HG03135 (cell line): ENCODE results near the gene BACH1.
"Not testable (repeated sequence)": the region's sequence is repeated elsewhere in the genome, so short reads cannot be mapped to it uniquely, and the experiment has no call there.

Experiments used
- ATAC-seq: cut with Tn5 transposase; IDR thresholded peaks from one replicate; pipeline ENCODE4 v1.9.1; 2021; ENCODE audit warnings: mild to moderate bottlenecking, moderate library complexity; ENCODE audit not compliant: unreplicated experiment

Gene BACH1

DNA sequence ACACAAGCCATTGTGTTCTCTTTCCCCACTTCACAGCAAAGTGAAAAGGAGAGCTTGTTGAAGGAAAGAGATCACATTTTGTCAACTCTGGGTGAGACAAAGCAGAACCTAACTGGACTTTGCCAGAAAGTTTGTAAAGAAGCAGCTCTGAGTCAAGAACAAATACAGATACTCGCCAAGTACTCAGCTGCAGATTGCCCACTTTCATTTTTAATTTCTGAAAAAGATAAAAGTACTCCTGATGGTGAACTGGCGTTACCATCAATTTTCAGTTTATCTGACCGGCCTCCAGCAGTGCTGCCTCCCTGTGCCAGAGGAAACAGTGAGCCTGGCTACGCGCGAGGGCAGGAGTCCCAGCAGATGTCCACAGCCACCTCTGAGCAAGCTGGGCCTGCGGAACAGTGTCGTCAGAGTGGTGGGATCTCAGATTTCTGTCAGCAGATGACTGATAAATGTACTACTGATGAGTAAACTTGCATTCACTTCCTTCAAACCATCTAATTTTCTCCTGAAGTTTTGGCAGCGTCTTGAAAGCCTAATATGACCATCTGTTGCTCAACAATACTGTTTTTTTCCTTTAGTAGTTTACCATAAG is 43.7 kb downstream of the BACH1 start:
- no peak for ATAC-seq

DNA sequence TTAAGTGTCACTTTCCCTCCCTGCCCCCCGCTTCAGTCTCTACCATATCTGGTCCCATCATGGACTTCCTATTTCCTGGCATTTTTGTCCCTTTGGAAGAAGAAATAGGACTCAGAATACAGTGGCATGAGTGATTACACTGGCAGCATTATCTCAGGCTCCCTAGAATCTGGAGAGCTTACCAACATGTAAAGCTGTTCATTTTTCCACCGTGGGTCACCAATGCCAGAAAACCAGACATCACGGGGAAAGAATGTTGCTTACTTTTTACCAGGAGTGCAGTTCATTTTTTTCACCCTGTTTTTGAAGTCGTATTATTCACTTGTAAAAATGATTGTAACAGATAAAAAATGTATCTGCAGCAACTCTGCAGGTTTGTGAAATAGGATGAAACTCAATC is 44.8 kb downstream of the BACH1 start:
- no peak for ATAC-seq

DNA sequence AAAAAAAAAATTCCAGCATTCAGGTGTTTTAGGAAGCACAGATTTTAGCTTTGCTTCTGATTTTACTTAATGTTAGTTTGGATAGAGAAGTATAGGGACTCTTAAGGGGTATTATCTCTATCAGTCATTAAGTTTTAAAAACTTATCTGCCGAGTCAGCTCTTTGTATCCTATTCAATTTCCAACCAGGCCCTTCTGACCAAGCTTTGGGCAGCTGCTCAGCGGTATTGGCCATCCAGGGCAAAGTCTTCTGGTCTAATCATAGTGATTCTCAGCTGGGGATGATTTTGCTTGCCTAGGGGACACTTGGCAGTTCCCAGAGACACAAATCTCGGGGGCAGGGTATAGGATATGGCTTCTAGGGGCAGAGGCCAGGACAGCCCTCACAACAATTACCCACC is 47.6 kb downstream of the BACH1 start:
- ATAC-seq, result no peak

DNA sequence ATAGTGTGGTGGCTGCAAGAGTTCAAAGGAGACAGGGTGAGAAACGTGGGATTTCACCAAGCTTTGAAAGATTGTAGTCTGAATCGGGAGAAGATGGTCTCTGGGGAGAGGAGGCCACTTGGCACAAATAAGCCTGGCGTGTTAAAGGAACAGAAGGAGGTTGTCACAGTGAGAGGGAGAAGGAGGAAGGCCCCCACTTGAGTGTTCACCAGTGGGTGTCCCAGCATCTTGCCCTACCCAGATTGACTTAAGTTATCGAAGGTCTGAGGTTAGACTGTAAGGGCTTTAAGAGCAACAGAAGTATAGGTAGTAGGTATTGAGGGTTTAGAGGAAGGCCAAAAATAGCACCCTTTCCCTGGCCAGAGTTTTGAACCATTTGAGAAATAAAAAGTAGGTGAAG is 48.0 kb downstream of the BACH1 start:
- no peak for ATAC-seq

DNA sequence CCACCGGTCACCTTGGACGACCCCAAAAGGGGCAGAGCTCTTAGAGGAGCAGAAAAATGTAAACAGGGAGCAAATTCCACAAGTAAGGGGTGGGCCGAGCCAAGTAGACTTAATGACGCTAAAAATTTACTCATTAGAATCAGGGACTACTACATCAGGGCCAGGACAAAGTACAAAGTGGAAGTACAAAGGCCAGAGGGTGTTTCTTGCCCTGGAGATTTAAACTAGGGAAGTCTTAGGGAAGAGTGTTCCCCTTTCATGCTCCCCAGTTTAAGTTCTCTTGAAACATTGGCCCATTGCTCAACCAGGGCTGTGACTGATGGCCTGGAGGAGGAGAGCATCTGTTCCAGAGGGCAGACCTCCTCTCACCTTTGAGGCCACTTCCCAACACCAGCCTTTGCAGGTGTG is 48.6 kb downstream of the BACH1 start:
- no peak for ATAC-seq

DNA sequence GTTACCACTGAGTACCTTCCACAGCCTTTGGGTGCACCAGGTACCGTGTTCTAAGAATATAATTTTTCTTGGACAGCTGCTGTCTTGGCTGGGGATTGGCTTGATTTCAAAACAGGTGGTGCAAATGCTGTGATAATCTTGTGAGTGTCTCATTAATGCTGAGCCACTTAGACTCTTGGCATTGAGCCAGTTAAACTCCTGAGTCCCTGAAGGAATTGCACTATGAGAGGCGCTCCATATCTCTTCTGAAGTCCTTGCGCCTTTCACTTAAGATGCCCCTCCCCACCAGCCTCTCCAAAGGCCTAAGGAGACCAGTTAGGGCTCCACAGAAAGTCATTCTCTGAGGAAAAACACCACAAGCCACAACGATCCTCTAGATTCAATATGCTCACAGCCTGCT is 51.0 kb downstream of the BACH1 start:
- ATAC-seq, result no peak

DNA sequence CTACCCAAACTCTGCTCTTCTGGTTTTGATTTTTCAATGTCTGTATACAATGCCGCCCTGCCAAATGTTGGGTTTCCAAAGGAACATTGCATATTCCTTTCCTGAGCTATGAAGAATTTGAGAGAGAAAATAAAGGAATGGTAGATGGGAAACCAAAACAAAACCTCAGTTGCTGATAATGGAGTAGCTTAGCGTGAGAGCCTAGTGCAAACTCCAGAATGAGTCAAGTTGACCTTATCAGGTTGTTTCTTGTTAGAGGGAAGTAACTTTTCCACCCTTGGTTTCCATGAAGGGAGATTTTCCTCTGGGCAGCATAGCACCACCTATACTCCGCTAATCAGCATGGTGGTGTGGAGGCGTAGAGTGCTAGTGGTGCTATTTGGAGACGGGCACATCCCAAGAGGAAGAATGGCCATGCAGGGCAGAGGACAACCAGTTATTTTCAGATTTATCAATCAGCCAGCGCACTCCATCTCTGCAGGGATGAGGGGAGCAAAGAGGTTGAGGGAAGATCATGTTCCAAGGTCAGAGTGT is 51.6 kb downstream of the BACH1 start:
- no peak for ATAC-seq

DNA sequence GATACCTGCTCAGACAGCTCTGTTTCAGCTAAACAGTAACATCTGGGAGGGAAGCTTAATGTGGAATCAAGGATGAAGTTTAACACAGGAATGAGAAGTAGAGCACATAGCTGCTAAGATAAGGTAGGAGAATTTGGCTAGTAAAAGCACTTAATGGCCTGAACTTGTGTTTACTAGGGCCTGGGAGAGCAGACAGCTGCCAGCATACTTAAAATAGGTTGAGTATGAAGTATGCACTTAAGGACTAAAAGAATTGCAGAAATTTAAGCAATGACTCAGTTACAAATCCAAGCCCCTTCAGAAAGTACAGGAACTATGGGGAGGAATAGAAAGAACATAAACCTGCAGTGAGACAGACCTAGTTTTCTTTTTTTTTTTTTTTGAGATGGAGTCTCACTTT is 53.0 kb downstream of the BACH1 start:
- no peak for ATAC-seq

DNA sequence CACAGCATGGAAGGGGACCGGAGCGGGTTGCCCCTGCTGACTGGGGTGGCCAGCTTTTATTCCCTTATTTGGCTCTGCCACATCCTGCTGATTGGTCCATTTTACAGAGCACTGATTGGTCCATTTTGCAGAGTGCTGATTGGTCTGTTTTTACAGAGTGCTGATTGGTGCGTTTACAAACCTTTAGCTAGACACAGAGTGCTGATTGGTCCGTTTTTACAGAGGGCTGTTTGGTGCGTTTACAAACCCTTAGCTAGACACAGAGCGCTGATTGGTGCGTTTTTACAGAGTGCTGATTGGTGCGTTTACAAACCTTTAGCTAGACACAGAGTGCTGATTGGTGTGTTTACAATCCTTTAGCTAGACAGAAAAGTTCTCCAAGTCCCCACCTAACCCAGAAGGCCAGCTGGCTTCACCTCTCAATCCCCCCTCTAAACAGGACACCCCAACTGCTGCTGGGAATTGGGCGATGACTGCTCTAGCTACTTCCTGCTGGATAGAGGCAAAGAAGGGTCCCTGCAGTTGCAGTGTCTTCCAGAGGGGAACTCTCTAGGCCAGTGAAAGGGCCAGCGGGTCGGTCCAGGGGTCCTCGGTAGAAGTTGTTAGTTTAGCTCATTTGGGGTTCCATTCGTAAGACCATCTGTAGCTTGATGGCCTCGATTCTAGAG is 56.5 kb downstream of the BACH1 start:
- ATAC-seq, result not testable (repeated sequence)

DNA sequence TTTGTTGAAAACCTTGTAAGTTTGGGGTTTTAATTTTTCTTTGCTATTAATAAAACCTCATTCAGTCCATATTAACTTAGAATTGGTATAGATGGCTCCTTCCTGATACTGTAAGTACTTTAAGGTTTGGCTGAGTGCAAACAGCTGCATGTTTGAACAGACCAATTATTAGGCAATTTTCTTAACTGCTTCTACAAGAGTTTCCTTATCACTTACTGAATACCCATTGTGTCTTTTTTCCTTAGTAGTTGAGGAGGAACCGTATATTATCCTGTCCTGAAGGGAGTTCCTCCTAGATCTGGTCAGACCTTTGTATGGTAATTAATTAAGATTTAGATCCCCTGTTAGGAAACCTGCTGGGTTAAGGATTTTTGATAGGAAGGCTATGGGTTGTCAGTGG is 57.6 kb downstream of the BACH1 start:
- ATAC-seq, result not testable (repeated sequence)

DNA sequence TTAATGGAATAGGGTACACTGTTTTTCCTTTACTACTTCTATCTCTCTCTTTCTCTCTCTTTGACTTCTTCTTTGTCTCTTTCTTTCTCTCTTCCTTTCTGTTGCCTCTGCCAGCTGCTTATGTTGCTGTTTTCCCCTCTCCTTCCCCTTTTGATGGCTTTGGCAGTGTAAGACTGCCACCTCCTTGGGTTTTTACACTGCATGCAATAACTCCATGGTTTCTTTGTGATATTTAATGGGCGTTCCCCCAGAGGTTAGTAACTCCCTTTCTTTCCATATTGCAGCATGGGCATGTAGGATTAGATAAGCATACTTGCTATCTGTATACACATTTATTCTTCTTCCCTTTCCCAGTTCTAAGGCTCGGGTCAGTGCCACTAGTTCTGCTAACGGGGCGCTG is 58.1 kb downstream of the BACH1 start:
- ATAC-seq, result not testable (repeated sequence)

DNA sequence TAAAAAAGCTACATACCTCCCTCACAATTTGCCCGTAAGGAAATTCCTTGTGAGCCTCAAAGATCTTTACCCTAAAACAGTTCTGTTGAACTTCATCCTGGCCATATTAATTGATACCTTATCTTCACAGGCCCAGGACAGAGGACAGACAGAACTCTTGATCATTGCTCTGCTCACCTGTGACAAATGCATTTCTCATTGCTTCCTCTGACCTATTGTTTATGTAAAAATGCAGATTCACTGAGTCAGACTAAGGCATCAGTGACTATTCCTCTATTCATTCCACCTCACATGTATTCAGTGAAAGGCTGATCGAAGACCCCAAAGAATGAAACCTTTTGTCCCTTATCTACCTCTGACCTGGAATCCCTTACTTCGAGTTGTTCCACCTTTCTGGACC is 61.0 kb downstream of the BACH1 start:
- no peak for ATAC-seq

DNA sequence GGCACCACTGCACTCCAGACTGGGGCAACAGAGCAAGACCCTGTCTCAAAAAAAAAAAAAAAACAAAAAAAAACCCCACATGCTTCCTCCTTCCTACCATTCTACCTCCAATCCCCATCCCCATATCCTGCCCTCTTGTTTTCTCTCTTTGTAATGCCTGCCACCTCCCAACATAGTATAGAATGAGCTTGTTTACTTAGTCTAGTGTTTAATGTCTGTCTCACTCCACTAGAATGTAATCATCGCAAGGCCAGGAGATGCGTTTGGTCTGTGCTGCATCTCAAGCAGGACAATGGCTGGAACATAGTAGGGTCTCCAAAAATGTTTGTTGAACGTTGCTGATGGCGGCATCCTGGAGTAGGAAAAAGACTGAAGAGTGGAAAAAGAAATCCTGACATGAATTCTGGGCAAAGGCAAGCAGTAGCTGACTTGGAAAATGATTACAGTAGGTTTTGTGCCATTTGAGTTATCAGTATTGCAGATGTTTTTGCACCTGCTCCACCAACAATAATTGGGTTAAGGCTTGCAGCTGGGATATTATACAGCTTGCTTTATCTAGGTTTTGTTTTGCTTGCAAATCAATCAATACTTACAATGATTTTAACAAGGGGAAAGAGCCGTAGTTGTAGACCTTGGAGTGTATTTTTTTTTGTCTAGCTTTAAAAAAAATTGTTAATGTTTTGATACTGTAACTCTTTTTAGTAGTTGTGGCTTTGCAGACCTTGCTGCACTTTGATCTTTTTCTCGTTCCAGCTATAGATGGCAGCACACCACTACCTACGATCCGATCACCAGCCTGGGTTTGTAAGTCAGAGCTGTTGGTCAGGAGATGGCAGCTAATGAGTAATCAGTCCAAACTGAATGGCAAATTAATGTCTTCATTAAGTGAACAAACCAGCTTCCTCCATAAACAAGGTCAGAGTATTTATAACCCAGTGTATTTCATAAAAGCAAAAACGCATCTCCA is 62.4 kb downstream of the BACH1 start:
- ATAC-seq, result no peak

DNA sequence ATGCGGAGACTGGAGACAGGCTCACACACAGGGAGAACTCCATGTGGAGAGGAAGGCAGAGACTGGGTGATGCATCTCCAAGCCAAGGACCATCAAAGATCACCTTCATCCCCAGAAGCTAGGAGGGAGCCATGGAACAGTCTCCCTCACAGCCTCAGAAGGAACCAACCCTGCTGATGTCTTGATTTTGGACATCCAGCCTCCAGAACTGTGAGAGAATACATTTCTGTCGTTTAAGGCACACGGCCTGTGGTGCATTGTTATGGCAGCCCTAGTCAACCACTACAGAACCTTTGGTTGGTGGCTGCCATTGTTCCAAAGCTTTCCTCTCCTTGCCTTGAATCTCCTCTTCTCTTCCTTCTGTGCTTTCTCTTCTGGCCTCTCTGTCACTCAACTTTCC is 64.0 kb downstream of the BACH1 start:
- no peak for ATAC-seq

DNA sequence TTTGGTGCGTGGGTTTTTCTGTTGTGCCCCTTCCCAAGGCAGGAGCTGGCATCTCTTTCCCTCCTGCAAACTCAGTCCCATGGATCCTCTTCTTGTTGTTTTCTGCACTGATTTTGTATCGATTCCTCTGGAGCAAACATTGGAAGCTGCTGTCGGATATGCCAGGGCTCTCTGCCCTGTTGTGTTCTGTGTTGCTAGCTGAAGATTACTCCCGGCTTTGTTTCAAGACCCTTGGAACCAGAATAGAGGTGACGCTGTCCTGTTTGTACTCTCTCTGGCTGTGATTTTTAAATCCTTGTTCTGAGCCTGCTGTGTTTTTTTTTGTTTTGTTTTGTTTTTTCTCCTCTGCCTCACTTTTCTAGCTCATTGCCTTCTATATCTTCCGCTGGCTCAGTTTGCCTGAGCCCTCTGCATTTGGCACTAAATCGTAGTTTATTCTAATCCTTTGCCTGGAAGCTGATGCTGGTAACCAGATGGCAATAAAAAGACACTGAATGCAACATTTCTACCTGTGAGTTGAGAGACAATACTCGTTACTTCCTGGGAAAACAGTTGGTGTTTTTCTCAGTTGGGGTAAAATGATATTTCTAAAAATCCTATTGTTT is 67.0 kb downstream of the BACH1 start:
- ATAC-seq, result no peak

DNA sequence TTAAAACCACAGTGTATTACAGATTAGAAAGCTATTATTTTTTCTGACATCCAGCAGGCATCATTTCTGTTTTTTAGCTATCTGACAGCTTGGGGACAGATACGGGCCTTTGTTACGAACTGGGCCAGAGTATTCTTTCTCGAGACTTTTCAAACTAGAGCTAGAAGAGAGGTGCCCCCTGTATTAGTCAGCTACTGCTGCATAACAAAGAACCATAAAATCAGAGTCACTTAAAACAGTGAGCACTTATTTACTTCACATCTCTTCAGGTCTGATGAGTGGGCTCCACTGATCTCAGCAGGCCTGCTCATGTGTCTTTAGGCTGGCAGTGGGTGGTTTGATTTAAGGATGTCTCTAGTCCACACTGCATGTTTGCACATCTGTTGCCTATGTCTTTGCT is 67.8 kb downstream of the BACH1 start:
- no peak for ATAC-seq

DNA sequence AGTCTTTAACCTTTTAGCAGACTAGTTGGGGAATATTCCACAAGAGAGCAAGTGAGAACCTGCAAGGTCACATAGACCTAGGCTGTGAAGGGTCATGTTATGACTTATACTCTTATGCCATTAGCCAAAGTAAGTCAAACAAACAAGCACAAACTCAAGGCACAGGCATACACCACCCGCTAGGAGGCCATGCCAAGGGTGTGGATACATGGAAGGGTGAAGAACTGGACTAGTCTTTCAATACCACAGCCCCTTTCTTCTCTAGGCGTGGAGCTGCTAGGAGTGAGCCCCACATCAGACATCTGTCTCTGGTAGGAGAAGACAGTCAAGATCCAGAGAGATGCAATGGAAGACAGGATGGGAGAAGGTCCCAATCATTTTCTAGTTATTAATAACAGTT is 68.6 kb downstream of the BACH1 start:
- ATAC-seq, result no peak

DNA sequence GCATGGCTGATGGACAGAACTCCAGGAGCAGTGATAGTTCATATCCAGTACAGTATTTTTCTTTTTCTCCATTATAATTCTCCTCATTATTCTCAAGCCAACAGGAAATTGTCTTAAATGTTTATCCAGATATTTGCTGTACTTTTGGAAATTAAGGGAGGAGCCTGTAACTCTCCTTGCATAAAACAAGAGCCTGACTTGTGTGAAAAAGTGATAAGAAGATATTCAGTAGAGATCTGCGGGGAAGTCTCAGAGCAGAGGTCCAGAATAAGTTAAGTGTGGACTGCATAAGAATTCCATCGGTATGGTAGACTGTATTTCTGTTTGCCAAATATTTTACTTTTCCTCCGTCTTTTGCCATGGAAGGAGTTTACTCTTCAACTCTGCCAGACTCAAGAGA is 70.2 kb downstream of the BACH1 start:
- no peak for ATAC-seq

DNA sequence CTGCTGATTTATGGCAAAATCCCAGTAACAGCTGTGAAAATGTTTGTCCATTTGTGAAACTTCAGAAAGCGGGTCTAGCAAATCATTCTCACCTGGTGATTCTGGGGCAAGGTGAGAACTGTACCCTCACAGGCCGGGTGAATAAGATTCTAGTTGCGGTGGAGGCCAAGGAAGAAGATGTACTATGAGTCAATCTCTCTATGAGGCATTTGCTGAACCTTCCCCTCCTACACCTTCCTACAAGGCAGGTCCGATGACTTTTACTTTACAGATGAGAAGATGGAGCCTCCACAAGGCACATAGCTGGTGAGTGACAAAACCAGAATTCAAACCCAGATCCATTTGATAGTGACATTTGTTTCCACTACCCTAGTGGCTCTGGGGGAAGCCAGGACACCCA is 72.7 kb downstream of the BACH1 start:
- ATAC-seq, result no peak

DNA sequence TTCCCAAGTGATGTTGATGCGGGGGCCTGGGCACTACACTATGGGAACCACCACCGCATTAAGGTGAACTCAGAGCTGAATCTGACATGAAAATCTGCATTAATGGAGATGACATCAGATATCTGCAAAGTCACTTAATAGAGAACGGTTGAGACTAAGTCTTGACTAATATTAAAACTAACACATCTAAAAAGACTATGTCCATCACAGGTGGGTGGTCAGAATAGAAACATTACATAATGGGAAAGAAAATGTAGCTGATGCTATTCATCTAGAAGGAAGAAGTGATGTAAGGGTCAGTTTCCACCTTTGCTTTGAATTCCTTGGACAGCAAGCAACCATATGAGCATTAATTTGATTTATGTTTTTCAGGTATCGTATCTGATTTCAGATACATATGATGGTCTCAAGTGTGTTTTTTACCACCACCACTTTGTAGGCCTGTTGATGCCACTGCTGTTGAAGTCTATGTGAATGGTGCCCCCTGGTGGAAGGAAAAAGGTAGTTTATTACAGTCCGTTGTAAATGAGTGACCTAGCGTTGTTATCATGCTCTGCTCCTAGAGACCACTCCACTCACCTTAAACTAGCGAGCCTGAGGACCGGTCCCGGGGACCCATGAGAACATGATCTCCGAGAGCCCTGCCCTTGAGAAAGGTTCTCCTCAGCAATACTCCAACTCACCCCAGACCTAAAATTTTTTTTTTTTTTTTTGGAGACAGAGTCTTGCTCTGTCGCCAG is 73.5 kb downstream of the BACH1 start:
- ATAC-seq, result peak; percentile 74

DNA sequence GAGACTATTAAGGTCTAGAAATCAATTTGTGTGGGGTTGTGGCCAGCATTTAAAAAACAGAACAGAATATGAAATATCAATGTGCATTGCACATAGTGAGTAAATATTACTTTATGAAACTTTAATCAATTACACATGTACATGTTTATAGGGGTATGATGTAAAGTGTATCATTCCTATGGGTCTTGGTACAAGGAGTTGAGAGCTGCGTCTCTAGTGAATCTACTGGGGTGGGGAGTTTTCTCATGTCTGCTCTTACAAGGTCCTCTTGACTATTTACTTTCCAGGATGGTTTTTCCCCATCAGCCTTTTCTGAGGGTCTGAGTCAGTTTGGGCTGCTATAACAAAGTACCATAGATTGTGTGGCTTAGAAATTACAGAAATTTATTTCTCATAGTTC is 75.8 kb downstream of the BACH1 start:
- ATAC-seq, result no peak
